Measurements from ENCODE around the gene TBC1D16.

DNA sequence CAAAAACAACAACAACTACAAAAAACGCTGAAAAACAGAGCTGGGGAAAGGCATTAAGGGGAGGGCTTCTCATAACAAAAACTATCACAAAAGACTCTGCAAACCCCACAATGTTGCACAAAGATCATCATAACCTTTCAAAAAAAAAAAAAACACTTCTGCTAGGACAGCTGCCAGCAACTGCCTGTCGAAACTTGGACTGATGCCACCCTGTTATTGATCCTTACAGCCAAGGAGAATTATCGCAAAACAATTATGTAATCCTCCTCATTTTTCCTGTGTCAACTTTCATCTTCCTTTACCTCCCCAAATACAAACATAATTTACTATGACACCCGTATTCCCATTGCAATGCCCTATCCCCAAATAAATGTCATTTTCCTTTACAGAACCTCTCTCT is 10.0 kb upstream of the TBC1D16 start:
- no peak for TF ChIP-seq POLR2A (IDR thresholded peaks at IDR 0.05)
- TF ChIP-seq CTCF (IDR thresholded peaks at IDR 0.05), result no peak

Data from right lobe of liver (tissue), 4 donors.